GM12878 (cell line): ENCODE measurements around the gene CCL22.

Source experiments
- BACH1 ChIP-seq: fragments of 450-650 bp; IDR thresholded peaks from 2 replicates; pipeline ENCODE4 v1.6.1; 2017; ENCODE audit warnings: mild to moderate bottlenecking, borderline replicate concordance
- CREB1 ChIP-seq: IDR thresholded peaks from 2 replicates; pipeline ENCODE4 v1.6.1; 2012; ENCODE audit warnings: low read depth, mild to moderate bottlenecking, inconsistent platforms
- HDAC6 ChIP-seq: fragments of 200-600 bp; sonication (generic); IDR thresholded peaks from one replicate; pipeline ENCODE4 v1.8.0; 2017; ENCODE audit warnings: antibody characterized with exemption; ENCODE audit not compliant: unreplicated experiment
- MYC ChIP-seq: IDR thresholded peaks from 2 replicates; pipeline ENCODE4 v1.6.1; 2011; ENCODE audit warnings: mild to moderate bottlenecking, low read length, moderate library complexity, inconsistent platforms; ENCODE audit not compliant: insufficient read depth, insufficient replicate concordance, insufficient read length, severe bottlenecking
- POLR2A ChIP-seq: IDR thresholded peaks from 2 replicates; pipeline ENCODE4 v1.6.1; 2011; ENCODE audit warnings: low read depth, mild to moderate bottlenecking, low read length
- POLR2AphosphoS5 ChIP-seq: IDR thresholded peaks from 2 replicates; pipeline ENCODE4 v1.6.1; 2011; ENCODE audit warnings: mild to moderate bottlenecking, low read length, inconsistent platforms
- RCOR1 ChIP-seq: conservative IDR thresholded peaks from 2 replicates; pipeline ENCODE4 v1.6.1; 2012; ENCODE audit warnings: low read depth, low read length, improper control_type of control experiment
- SIN3A ChIP-seq: IDR thresholded peaks from 2 replicates; pipeline ENCODE4 v1.6.1; 2012; ENCODE audit warnings: low read depth, low read length, improper control_type of control experiment
- SREBF2 ChIP-seq: IDR thresholded peaks from 2 replicates; pipeline ENCODE4 v1.6.1; 2012; ENCODE audit warnings: mild to moderate bottlenecking, low read length
- TF ChIP-seq, protein P1 (sequence below), 3 experiments: IDR thresholded peaks in 2 of 3; conservative IDR thresholded peaks in 1 of 3; 2 replicates each; pipeline ENCODE4 v1.5.1; 2011; ENCODE audit warnings: low read depth in 3 of 3, low read length in 3 of 3, mild to moderate bottlenecking in 3 of 3, control low read depth in 2 of 3, moderate library complexity in 2 of 3, inconsistent platforms in 1 of 3, mixed read lengths in 1 of 3; ENCODE audit not compliant: control insufficient read depth in 2 of 3, insufficient read depth in 1 of 3; ENCODE audit errors: extremely low read depth in 1 of 3
- TF ChIP-seq, protein P2 (sequence below): fragments of 450-650 bp; IDR thresholded peaks from 2 replicates; pipeline ENCODE4 v1.6.1; 2017; ENCODE audit warnings: antibody characterized with exemption, mild to moderate bottlenecking, moderate library complexity

DNA sequence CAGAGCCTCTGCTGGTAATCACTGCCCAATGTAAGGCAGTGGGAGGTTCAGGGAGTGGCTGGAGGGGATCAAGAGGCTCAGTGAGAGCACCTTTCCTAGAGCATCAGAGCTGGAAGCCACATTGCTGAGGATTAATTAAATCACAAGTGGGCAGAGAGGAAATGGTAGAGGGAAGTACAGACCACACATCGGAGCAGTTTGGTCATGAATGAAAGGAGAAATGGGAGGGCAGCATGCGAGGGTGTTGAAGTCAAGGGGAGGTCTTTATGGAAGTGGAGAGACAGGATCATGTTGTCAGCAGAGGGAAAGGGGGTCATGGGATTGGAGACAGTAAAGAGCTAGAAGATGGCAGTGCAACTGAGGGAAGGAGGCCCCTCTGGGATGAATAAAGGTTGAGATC is 48.3 kb downstream of the CCL22 start:
- TF ChIP-seq POLR2A, result no peak
- TF ChIP-seq SIN3A, result no peak
- TF ChIP-seq, protein P1, sequence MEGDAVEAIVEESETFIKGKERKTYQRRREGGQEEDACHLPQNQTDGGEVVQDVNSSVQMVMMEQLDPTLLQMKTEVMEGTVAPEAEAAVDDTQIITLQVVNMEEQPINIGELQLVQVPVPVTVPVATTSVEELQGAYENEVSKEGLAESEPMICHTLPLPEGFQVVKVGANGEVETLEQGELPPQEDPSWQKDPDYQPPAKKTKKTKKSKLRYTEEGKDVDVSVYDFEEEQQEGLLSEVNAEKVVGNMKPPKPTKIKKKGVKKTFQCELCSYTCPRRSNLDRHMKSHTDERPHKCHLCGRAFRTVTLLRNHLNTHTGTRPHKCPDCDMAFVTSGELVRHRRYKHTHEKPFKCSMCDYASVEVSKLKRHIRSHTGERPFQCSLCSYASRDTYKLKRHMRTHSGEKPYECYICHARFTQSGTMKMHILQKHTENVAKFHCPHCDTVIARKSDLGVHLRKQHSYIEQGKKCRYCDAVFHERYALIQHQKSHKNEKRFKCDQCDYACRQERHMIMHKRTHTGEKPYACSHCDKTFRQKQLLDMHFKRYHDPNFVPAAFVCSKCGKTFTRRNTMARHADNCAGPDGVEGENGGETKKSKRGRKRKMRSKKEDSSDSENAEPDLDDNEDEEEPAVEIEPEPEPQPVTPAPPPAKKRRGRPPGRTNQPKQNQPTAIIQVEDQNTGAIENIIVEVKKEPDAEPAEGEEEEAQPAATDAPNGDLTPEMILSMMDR (IDR thresholded peaks at IDR 0.05 in 2 of 3, conservative IDR thresholded peaks at IDR 0.05 in 1 of 3; ENCODE audit: control insufficient read depth in 2 of 3, extremely low read depth in 1 of 3, insufficient read depth in 1 of 3, low read depth in 3 of 3, low read length in 3 of 3), result no peak
- no peak for TF ChIP-seq RCOR1
- TF ChIP-seq, protein P2, sequence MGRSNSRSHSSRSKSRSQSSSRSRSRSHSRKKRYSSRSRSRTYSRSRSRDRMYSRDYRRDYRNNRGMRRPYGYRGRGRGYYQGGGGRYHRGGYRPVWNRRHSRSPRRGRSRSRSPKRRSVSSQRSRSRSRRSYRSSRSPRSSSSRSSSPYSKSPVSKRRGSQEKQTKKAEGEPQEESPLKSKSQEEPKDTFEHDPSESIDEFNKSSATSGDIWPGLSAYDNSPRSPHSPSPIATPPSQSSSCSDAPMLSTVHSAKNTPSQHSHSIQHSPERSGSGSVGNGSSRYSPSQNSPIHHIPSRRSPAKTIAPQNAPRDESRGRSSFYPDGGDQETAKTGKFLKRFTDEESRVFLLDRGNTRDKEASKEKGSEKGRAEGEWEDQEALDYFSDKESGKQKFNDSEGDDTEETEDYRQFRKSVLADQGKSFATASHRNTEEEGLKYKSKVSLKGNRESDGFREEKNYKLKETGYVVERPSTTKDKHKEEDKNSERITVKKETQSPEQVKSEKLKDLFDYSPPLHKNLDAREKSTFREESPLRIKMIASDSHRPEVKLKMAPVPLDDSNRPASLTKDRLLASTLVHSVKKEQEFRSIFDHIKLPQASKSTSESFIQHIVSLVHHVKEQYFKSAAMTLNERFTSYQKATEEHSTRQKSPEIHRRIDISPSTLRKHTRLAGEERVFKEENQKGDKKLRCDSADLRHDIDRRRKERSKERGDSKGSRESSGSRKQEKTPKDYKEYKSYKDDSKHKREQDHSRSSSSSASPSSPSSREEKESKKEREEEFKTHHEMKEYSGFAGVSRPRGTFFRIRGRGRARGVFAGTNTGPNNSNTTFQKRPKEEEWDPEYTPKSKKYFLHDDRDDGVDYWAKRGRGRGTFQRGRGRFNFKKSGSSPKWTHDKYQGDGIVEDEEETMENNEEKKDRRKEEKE, result no peak
- no peak for TF ChIP-seq MYC
- TF ChIP-seq SREBF2, result no peak
- no peak for TF ChIP-seq POLR2AphosphoS5
- TF ChIP-seq CREB1, result no peak
- TF ChIP-seq BACH1, result no peak
- TF ChIP-seq HDAC6, result no peak
